ENCODE measurements around the gene GARIN5B.

DNA sequence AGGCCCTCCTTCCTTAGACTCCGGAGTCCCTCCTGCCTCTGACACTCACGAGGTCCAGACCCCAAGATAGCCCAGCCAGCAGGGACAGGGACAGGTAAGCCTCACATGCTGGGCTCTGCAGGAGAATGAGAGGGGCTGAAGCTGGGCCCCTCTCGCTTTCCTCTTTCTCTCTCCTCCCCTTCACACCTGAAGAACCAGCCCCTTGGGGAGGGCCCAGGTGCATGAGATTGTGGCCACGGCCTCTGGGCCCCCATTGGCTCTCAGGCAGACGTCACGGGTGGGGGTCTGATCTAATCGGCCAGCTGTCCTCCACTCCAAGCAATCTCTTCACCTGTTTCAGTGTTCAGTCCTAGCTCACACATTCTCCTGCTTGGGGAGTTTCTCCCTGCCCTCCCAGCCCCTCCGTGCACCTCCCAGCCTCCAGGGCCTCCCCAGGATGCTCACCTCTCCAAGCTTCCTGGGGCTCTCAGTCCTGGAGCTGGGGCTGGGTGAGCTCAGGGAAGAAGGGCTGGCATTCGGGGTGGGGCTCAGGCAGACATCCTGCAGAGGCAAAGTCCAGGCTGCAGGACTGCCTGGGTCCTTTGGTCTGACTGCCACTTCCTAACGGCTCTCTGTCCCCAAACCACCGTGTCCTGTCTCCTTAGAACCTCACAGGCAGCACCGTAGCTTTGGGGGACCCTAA, 40.7 kb downstream of the GARIN5B start:
- TF ChIP-seq, protein P1, sequence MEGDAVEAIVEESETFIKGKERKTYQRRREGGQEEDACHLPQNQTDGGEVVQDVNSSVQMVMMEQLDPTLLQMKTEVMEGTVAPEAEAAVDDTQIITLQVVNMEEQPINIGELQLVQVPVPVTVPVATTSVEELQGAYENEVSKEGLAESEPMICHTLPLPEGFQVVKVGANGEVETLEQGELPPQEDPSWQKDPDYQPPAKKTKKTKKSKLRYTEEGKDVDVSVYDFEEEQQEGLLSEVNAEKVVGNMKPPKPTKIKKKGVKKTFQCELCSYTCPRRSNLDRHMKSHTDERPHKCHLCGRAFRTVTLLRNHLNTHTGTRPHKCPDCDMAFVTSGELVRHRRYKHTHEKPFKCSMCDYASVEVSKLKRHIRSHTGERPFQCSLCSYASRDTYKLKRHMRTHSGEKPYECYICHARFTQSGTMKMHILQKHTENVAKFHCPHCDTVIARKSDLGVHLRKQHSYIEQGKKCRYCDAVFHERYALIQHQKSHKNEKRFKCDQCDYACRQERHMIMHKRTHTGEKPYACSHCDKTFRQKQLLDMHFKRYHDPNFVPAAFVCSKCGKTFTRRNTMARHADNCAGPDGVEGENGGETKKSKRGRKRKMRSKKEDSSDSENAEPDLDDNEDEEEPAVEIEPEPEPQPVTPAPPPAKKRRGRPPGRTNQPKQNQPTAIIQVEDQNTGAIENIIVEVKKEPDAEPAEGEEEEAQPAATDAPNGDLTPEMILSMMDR (IDR thresholded peaks at IDR 0.05) = no peak
- no peak for TF ChIP-seq POLR2A (IDR thresholded peaks at IDR 0.05)

Measured in ovary (tissue), 3 donors.